Vagina (tissue), 2 donors: ENCODE data around the gene IWS1.

ENCODE experiments used
- CTCF ChIP-seq, 3 experiments: fragments of 450-650 bp in 2 of 3; fragments of 200-600 bp in 1 of 3; sonication (generic) in 1 of 3; IDR thresholded peaks; one replicate each; pipeline ENCODE4 v1.5.1; 2017 to 2019; ENCODE audit warnings: antibody characterized with exemption in 3 of 3, mild to moderate bottlenecking in 2 of 3, moderate library complexity in 2 of 3
- POLR2A ChIP-seq, 2 donors: fragments of 450-650 bp; IDR thresholded peaks; one replicate each; pipeline ENCODE4 v1.6.1; 2017; ENCODE audit warnings: antibody characterized with exemption in 2 of 2, mild to moderate bottlenecking in 2 of 2, moderate library complexity in 2 of 2
- POLR2AphosphoS5 ChIP-seq, 2 donors: sonication (generic); formaldehyde crosslinking; IDR thresholded peaks; one replicate each; pipeline ENCODE4 v1.9.0; 2017; ENCODE audit warnings: antibody characterized with exemption in 2 of 2, mild to moderate bottlenecking in 2 of 2, low read depth in 1 of 2; ENCODE audit not compliant: insufficient read depth in 1 of 2

GRCh38 chr2:127453392-127454171 lies 72.7 kb downstream of the IWS1 start:
- TF ChIP-seq CTCF (IDR thresholded peaks at IDR 0.05) (no peak), POLR2A (IDR thresholded peaks at IDR 0.05) (no peak), POLR2AphosphoS5 (IDR thresholded peaks at IDR 0.05; ENCODE audit: insufficient read depth in 1 of 2, low read depth in 1 of 2) (no peak)
